Measurements from ENCODE around the gene LYSMD2. TPM values are rescaled to one million over a fixed set of nuclear protein-coding genes. Genes with fewer than 3 reads are reported as not detected.
A peak's percentile ranks its signal among the peaks of the same experiment; 100 is the strongest.

LYSMD2 gene
- total and polyA plus RNA-seq, 9 of the 15 experiments (the other 6 are each of a cell fraction or from before 2014, with no cell fraction given), result 4.3 to 30.3 (median 9.8) TPM

GRCh38 chr15:51731549-51732267 lies 5.7 kb downstream of the LYSMD2 start (continued):
- no peak for TF ChIP-seq SLC30A9 (CRISPR knock-in tag; IDR thresholded peaks at IDR 0.05)
- TF ChIP-seq ESRRA (IDR thresholded peaks at IDR 0.05; ENCODE audit: borderline replicate concordance, low read depth), result no peak
- TF ChIP-seq CC2D1A (IDR thresholded peaks at IDR 0.05), result no peak
- no peak for TF ChIP-seq RB1 (IDR thresholded peaks at IDR 0.05; ENCODE audit: low read depth)
- no peak for TF ChIP-seq MECOM (CRISPR knock-in tag; IDR thresholded peaks at IDR 0.05)
- peak; percentile 98 for TF ChIP-seq SPI1 (IDR thresholded peaks at IDR 0.05; ENCODE audit: borderline replicate concordance, low read depth, low read length)
- TF ChIP-seq TGIF2 (CRISPR knock-in tag; IDR thresholded peaks at IDR 0.05), result no peak
- TF ChIP-seq MCM2 (IDR thresholded peaks at IDR 0.05; ENCODE audit: low read depth), result no peak
- TF ChIP-seq PREB (CRISPR knock-in tag; IDR thresholded peaks at IDR 0.05), result no peak
- no peak for TF ChIP-seq ZNF274 (IDR thresholded peaks at IDR 0.05; ENCODE audit: borderline replicate concordance, low read depth, low read length)
- TF ChIP-seq SREBF1 (IDR thresholded peaks at IDR 0.05; ENCODE audit: borderline replicate concordance, low read depth, low read length), result no peak
- TF ChIP-seq FOXK2 (conservative IDR thresholded peaks at IDR 0.05 in 1 of 2, IDR thresholded peaks at IDR 0.05 in 1 of 2; ENCODE audit: low read depth in 2 of 2), result peak; percentile 62 to 64; a peak in 1 of 4 replicates
- no peak for TF ChIP-seq CCAR2 (IDR thresholded peaks at IDR 0.05; ENCODE audit: low read depth, low read length)
- peak; percentile 27 to 34; a peak in 1 of 4 replicates for TF ChIP-seq NRF1 (conservative IDR thresholded peaks at IDR 0.05 in 1 of 2, IDR thresholded peaks at IDR 0.05 in 1 of 2)
- TF ChIP-seq ZFP36 (IDR thresholded peaks at IDR 0.05; ENCODE audit: low read depth, low read length, partially characterized antibody), result peak; percentile 90
- TF ChIP-seq ZNF143 (CRISPR knock-in tag; IDR thresholded peaks at IDR 0.05), result no peak
- TF ChIP-seq FOXA1 (IDR thresholded peaks at IDR 0.05; ENCODE audit: borderline replicate concordance), result no peak
- TF ChIP-seq ARID2 (IDR thresholded peaks at IDR 0.05), result no peak
- TF ChIP-seq NELFE (IDR thresholded peaks at IDR 0.05; ENCODE audit: insufficient read depth, insufficient read length), result no peak
- TF ChIP-seq NEUROD1 (IDR thresholded peaks at IDR 0.05; ENCODE audit: borderline replicate concordance, low read depth, low read length, partially characterized antibody), result no peak
- TF ChIP-seq PYGO2 (tag; IDR thresholded peaks at IDR 0.05), result no peak
- no peak for TF ChIP-seq ZNF668 (CRISPR knock-in tag; IDR thresholded peaks at IDR 0.05)
- no peak for TF ChIP-seq HLTF (IDR thresholded peaks at IDR 0.05)
- TF ChIP-seq ZC3H4 (CRISPR knock-in tag; IDR thresholded peaks at IDR 0.05; ENCODE audit: borderline replicate concordance), result no peak
- no peak for TF ChIP-seq CEBPG (CRISPR knock-in tag; IDR thresholded peaks at IDR 0.05)
- TF ChIP-seq CEBPG (tag; conservative IDR thresholded peaks at IDR 0.05 in 1 of 2, IDR thresholded peaks at IDR 0.05 in 1 of 2), result peak in 1 of 2 experiments; percentile 44; a peak in 2 of 4 replicates
- TF ChIP-seq ZNF184 (CRISPR knock-in tag; IDR thresholded peaks at IDR 0.05), result no peak
- no peak for TF ChIP-seq HNRNPUL1 (IDR thresholded peaks at IDR 0.05; ENCODE audit: low read length)
- TF ChIP-seq ZNF766 (CRISPR knock-in tag; conservative IDR thresholded peaks at IDR 0.05), result peak; percentile 92
- no peak for TF ChIP-seq BDP1 (IDR thresholded peaks at IDR 0.05; ENCODE audit: insufficient read depth, insufficient read length)
- TF ChIP-seq ZNF830 (CRISPR knock-in tag; IDR thresholded peaks at IDR 0.05), result no peak
- TF ChIP-seq SNAPC5 (CRISPR knock-in tag; IDR thresholded peaks at IDR 0.05), result no peak
- no peak for TF ChIP-seq ZNF551 (CRISPR knock-in tag; IDR thresholded peaks at IDR 0.05)

Measured in K562 (cell line).